ENCODE measurements around the gene C10orf71.

C10orf71 gene

GRCh38 chr10:49359349-49360270 lies 60.6 kb downstream of the C10orf71 start:
- DNase-seq (ENCODE audit: insufficient read length, low spot score), result no peak
- no peak for FAIRE-seq

- no peak for FAIRE-seq
- DNase-seq (ENCODE audit: insufficient read length, low spot score), result no peak
Measured at GRCh38 chr10:49360271-49361177, 61.6 kb downstream of the C10orf71 start.

- no peak for DNase-seq (ENCODE audit: insufficient read length, low spot score)
- no peak for FAIRE-seq
Measured at GRCh38 chr10:49361178-49361554, 62.2 kb downstream of the C10orf71 start.

GRCh38 chr10:49361735-49362568 lies 63.0 kb downstream of the C10orf71 start:
- DNase-seq (ENCODE audit: insufficient read length, low spot score) (no peak), FAIRE-seq (no peak)

GRCh38 chr10:49362596-49363260 lies 63.8 kb downstream of the C10orf71 start:
- no peak for DNase-seq (ENCODE audit: insufficient read length, low spot score)
- no peak for FAIRE-seq

GRCh38 chr10:49363309-49364031 lies 64.5 kb downstream of the C10orf71 start:
- DNase-seq (ENCODE audit: insufficient read length, low spot score) (no peak), FAIRE-seq (no peak)

GRCh38 chr10:49364051-49364450 lies 65.1 kb downstream of the C10orf71 start:
- FAIRE-seq (no peak), DNase-seq (ENCODE audit: insufficient read length, low spot score) (no peak)

- DNase-seq (ENCODE audit: insufficient read length, low spot score), result no peak
- FAIRE-seq, result no peak
Measured at GRCh38 chr10:49364747-49365146, 65.8 kb downstream of the C10orf71 start.

- FAIRE-seq (no peak), DNase-seq (ENCODE audit: insufficient read length, low spot score) (no peak)
Measured at GRCh38 chr10:49365275-49365674, 66.3 kb downstream of the C10orf71 start.

GRCh38 chr10:49365675-49366415 lies 66.9 kb downstream of the C10orf71 start:
- DNase-seq (ENCODE audit: insufficient read length, low spot score) (no peak), FAIRE-seq (no peak)

GRCh38 chr10:49366460-49366859 lies 67.5 kb downstream of the C10orf71 start:
- FAIRE-seq, result no peak
- no peak for DNase-seq (ENCODE audit: insufficient read length, low spot score)

GRCh38 chr10:49367600-49367999 lies 68.6 kb downstream of the C10orf71 start:
- FAIRE-seq, result no peak
- no peak for DNase-seq (ENCODE audit: insufficient read length, low spot score)

GRCh38 chr10:49368256-49368655 lies 69.3 kb downstream of the C10orf71 start:
- DNase-seq (ENCODE audit: insufficient read length, low spot score) (no peak), FAIRE-seq (no peak)

GRCh38 chr10:49369216-49370162 lies 70.5 kb downstream of the C10orf71 start:
- FAIRE-seq, result no peak
- DNase-seq (ENCODE audit: insufficient read length, low spot score), result no peak

- FAIRE-seq (no peak), DNase-seq (ENCODE audit: insufficient read length, low spot score) (no peak)
Measured at GRCh38 chr10:49370326-49371100, 71.5 kb downstream of the C10orf71 start.

GRCh38 chr10:49371967-49372366 lies 73.0 kb downstream of the C10orf71 start:
- DNase-seq (ENCODE audit: insufficient read length, low spot score), result no peak
- FAIRE-seq, result no peak

- no peak for DNase-seq (ENCODE audit: insufficient read length, low spot score)
- FAIRE-seq, result no peak
Measured at GRCh38 chr10:49373361-49373760, 74.4 kb downstream of the C10orf71 start.

All from HTR-8/SVneo (cell line).